Activated CD4-positive, alpha-beta memory T cell treated with anti-CD3 and anti-CD28 coated beads for 36 hours (primary cell): ENCODE results near the gene KLHL7. TPM values are rescaled to one million over a fixed set of nuclear protein-coding genes. Genes with fewer than 3 reads are reported as not detected.
A peak's percentile ranks its signal among the peaks of the same experiment; 100 is the strongest.

Experiments used
- CTCF ChIA-PET: fragments of 350-600 bp; sonication (Branson Sonifier 250); formaldehyde crosslinking; loops from one replicate; lab custom pipeline; 2021; ENCODE audit warnings: antibody characterized with exemption, inconsistent platforms; lab: Charles Lee
- POLR2A ChIA-PET: fragments of 350-600 bp; sonication (Branson Sonifier 250); formaldehyde crosslinking; loops from one replicate; lab custom pipeline; 2021; ENCODE audit warnings: antibody characterized with exemption; lab: Charles Lee
- DNase-seq: peaks from one replicate; pipeline ENCODE4 v3.0.0-alpha.2; 2020
- H3K27ac Mint-ChIP-seq: one replicate; pipeline ENCODE4 v1.8.0; 2021; ENCODE audit warnings: mixed read lengths
- H3K27me3 Mint-ChIP-seq: one replicate; pipeline ENCODE4 v1.8.0; 2021; ENCODE audit warnings: mixed read lengths
- H3K36me3 Mint-ChIP-seq: one replicate; pipeline ENCODE4 v1.8.0; 2021; ENCODE audit warnings: mixed read lengths
- H3K4me1 Mint-ChIP-seq: one replicate; pipeline ENCODE4 v1.8.0; 2021; ENCODE audit warnings: low read depth, mixed read lengths
- H3K4me3 Mint-ChIP-seq: one replicate; pipeline ENCODE4 v1.8.0; 2021; ENCODE audit warnings: mild to moderate bottlenecking, mixed read lengths
- H3K9me3 Mint-ChIP-seq: one replicate; pipeline ENCODE4 v1.8.0; 2021; ENCODE audit warnings: mixed read lengths
- intact Hi-C: fragments of 100-400 bp; cut with micrococcal nuclease; formaldehyde crosslinking; loops from one replicate; pipeline ENCODE4 v1.15.1; 2023
- total RNA-seq, 2 experiments: library from RNA; stranded (reverse); gene quantifications; one replicate each; pipeline ENCODE4 v1.2.3, GENCODE V29; 2021

The KLHL7 gene
- total RNA-seq, 2 experiments from 2014 or later, result 24.3 to 24.8 TPM

- H3K27me3 Mint-ChIP-seq, result peaks cover 3% of the 10 kb centered on the region
- DNase-seq, result no peak
- H3K9me3 Mint-ChIP-seq, result peaks cover 2% of the 10 kb centered on the region
- H3K4me3 Mint-ChIP-seq, result no peak overlapping the region
- CTCF ChIA-PET, result no interaction called here
- no peaks in the 10 kb centered on the region for H3K4me1 Mint-ChIP-seq
- POLR2A ChIA-PET, result no interaction called here
- no peak overlapping the region for H3K27ac Mint-ChIP-seq
- no peaks in the 10 kb centered on the region for H3K36me3 Mint-ChIP-seq
- intact Hi-C loops, result no loop called here
These were observed 12.5 kb upstream of the KLHL7 start for GRCh38 chr7:23093111-23093510.

- peaks cover 3% of the 10 kb centered on the region for H3K27me3 Mint-ChIP-seq
- H3K4me1 Mint-ChIP-seq, result no peaks in the 10 kb centered on the region
- POLR2A ChIA-PET, result no interaction called here
- H3K36me3 Mint-ChIP-seq, result no peaks in the 10 kb centered on the region
- intact Hi-C loops, result no loop called here
- H3K27ac Mint-ChIP-seq, result no peak overlapping the region
- no peak overlapping the region for H3K4me3 Mint-ChIP-seq
- no peak for DNase-seq
- CTCF ChIA-PET, result no interaction called here
- H3K9me3 Mint-ChIP-seq, result peaks cover 2% of the 10 kb centered on the region
These were observed 12.0 kb upstream of the KLHL7 start for GRCh38 chr7:23093546-23093945.

- no peak for DNase-seq
- Mint-ChIP-seq H3K4me3 (no peak overlapping the region), H3K27ac (no peak overlapping the region), H3K27me3 (no peaks in the 10 kb centered on the region), H3K9me3 (peaks cover 2% of the 10 kb centered on the region), H3K36me3 (no peaks in the 10 kb centered on the region), H3K4me1 (no peaks in the 10 kb centered on the region)
- ChIA-PET CTCF (interaction anchor here (2.2 kb wide), 1 partner anchor 10 kb away, joined by 6 read pairs; no protein-coding TSS in a partner anchor), POLR2A (no interaction called here)
- intact Hi-C loops, result no loop called here
These were observed 8.9 kb upstream of the KLHL7 start for GRCh38 chr7:23096518-23097290.

GRCh38 chr7:23098029-23098428, 7.6 kb upstream of the KLHL7 start:
- Mint-ChIP-seq H3K36me3 (no peaks in the 10 kb centered on the region), H3K4me3 (no peak overlapping the region), H3K9me3 (peaks cover 2% of the 10 kb centered on the region), H3K4me1 (no peaks in the 10 kb centered on the region), H3K27me3 (no peaks in the 10 kb centered on the region), H3K27ac (no peak overlapping the region)
- POLR2A ChIA-PET, result no interaction called here
- no peak for DNase-seq
- CTCF ChIA-PET, result interaction anchor here (1.8 to 2.1 kb wide), 2 partner anchors 10 to 12 kb away, joined by 6 to 12 read pairs; no protein-coding TSS in a partner anchor
- intact Hi-C loops, result no loop called here

GRCh38 chr7:23098460-23098859, 7.1 kb upstream of the KLHL7 start:
- ChIA-PET POLR2A (no interaction called here), CTCF (interaction anchor here (1.8 to 2.1 kb wide), 2 partner anchors 11 to 13 kb away, joined by 6 to 12 read pairs; no protein-coding TSS in a partner anchor)
- no peaks in the 10 kb centered on the region for H3K36me3 Mint-ChIP-seq

GRCh38 chr7:23100697-23101096, 4.9 kb upstream of the KLHL7 start:
- ChIA-PET POLR2A (no interaction called here), CTCF (no interaction called here)
- no peaks in the 10 kb centered on the region for H3K36me3 Mint-ChIP-seq
- peaks cover under 1% of the 10 kb centered on the region for H3K9me3 Mint-ChIP-seq
- intact Hi-C loops, result no loop called here
- H3K4me1 Mint-ChIP-seq, result peaks cover 6% of the 10 kb centered on the region
- no peak for DNase-seq
- H3K4me3 Mint-ChIP-seq, result no peak overlapping the region
- H3K27me3 Mint-ChIP-seq, result no peaks in the 10 kb centered on the region
- no peak overlapping the region for H3K27ac Mint-ChIP-seq

More at GRCh38 chr7:23098460-23098859, 7.1 kb upstream of the KLHL7 start:
- Mint-ChIP-seq H3K9me3 (peaks cover 2% of the 10 kb centered on the region), H3K27ac (no peak overlapping the region), H3K4me1 (no peaks in the 10 kb centered on the region), H3K27me3 (no peaks in the 10 kb centered on the region), H3K4me3 (no peak overlapping the region)
- intact Hi-C loops, result no loop called here
- no peak for DNase-seq

GRCh38 chr7:23105086-23105643, 420 bp upstream of the KLHL7 start:
- Mint-ChIP-seq H3K36me3 (no peaks in the 10 kb centered on the region), H3K27me3 (no peaks in the 10 kb centered on the region), H3K4me3 (peak overlapping the region; percentile 98), H3K4me1 (peaks cover 41% of the 10 kb centered on the region), H3K27ac (peak overlapping the region; percentile 88), H3K9me3 (no peaks in the 10 kb centered on the region)
- intact Hi-C loops, result loop anchor here (1.0 to 5.0 kb wide), 7 partner anchors 19 to 492 kb away; partner anchors contain the start of genes CCDC126, MALSU1, TOMM7 and TRA2A
- no peak for DNase-seq
- CTCF ChIA-PET, result interaction anchor here (1.1 to 2.5 kb wide), 5 partner anchors 19 to 217 kb away, joined by 3 to 20 read pairs (median 7); no protein-coding TSS in a partner anchor
- POLR2A ChIA-PET, result interaction anchor here (0.6 kb wide), 1 partner anchor 76 kb away, joined by 4 read pairs; the partner anchor contains the start of gene NUP42

- Mint-ChIP-seq H3K27ac (peak overlapping the region; percentile 88), H3K9me3 (no peaks in the 10 kb centered on the region), H3K4me1 (peaks cover 46% of the 10 kb centered on the region), H3K36me3 (no peaks in the 10 kb centered on the region), H3K4me3 (peak overlapping the region; percentile 98), H3K27me3 (no peaks in the 10 kb centered on the region)
- ChIA-PET CTCF (interaction anchor here (0.7 to 2.5 kb wide), 8 partner anchors 20 to 218 kb away, joined by 3 to 20 read pairs (median 6); partner anchors contain the start of gene NUP42), POLR2A (interaction anchor here (0.6 to 1.6 kb wide), 3 partner anchors 8 to 75 kb away, joined by 3 to 11 read pairs (median 3); partner anchors contain the start of gene NUP42)
- intact Hi-C loops, result loop anchor here (2.0 to 5.0 kb wide), 5 partner anchors 91 to 491 kb away; partner anchors contain the start of genes CCDC126, HYCC1, TOMM7 and TRA2A
- DNase-seq, result peak; percentile 56
These were observed 655 bp downstream of the KLHL7 start for GRCh38 chr7:23106057-23106822.

- H3K36me3 Mint-ChIP-seq, result no peaks in the 10 kb centered on the region
- H3K4me1 Mint-ChIP-seq, result peaks cover 46% of the 10 kb centered on the region
- intact Hi-C loops, result loop anchor here (2.0 to 5.0 kb wide), 5 partner anchors 92 to 490 kb away; partner anchors contain the start of genes CCDC126, HYCC1, TOMM7 and TRA2A
- peak overlapping the region; percentile 88 for H3K27ac Mint-ChIP-seq
- H3K27me3 Mint-ChIP-seq, result no peaks in the 10 kb centered on the region
- CTCF ChIA-PET, result interaction anchor here (0.7 to 2.5 kb wide), 7 partner anchors 21 to 77 kb away, joined by 3 to 20 read pairs (median 7); partner anchors contain the start of gene NUP42
- POLR2A ChIA-PET, result interaction anchor here (0.6 to 1.6 kb wide), 3 partner anchors 16 to 74 kb away, joined by 3 to 11 read pairs (median 3); partner anchors contain the start of gene NUP42
- H3K9me3 Mint-ChIP-seq, result no peaks in the 10 kb centered on the region
- H3K4me3 Mint-ChIP-seq, result peak overlapping the region; percentile 98
- DNase-seq, result no peak
These were observed 1.5 kb downstream of the KLHL7 start for GRCh38 chr7:23106823-23107663.

GRCh38 chr7:23107781-23108180, 2.2 kb downstream of the KLHL7 start:
- Mint-ChIP-seq H3K4me1 (peaks cover 46% of the 10 kb centered on the region), H3K4me3 (no peak overlapping the region), H3K9me3 (no peaks in the 10 kb centered on the region), H3K36me3 (no peaks in the 10 kb centered on the region), H3K27ac (no peak overlapping the region), H3K27me3 (no peaks in the 10 kb centered on the region)
- no peak for DNase-seq
- POLR2A ChIA-PET, result interaction anchor here (1.0 kb wide), 1 partner anchor 75 kb away, joined by 3 read pairs; no protein-coding TSS in a partner anchor
- CTCF ChIA-PET, result interaction anchor here (2.5 kb wide), 1 partner anchor 53 kb away, joined by 9 read pairs; no protein-coding TSS in a partner anchor
- intact Hi-C loops, result loop anchor here (2.0 to 5.0 kb wide), 5 partner anchors 93 to 490 kb away; partner anchors contain the start of genes CCDC126, HYCC1, TOMM7 and TRA2A
